GM18526 (cell line): ENCODE results near the gene ADAM19.

Experiments used
- POLR2A ChIP-seq: IDR thresholded peaks from 3 replicates; pipeline ENCODE4 v1.6.1; 2011; ENCODE audit not compliant: insufficient read length; ENCODE audit errors: extremely low read depth

ADAM19 gene

DNA sequence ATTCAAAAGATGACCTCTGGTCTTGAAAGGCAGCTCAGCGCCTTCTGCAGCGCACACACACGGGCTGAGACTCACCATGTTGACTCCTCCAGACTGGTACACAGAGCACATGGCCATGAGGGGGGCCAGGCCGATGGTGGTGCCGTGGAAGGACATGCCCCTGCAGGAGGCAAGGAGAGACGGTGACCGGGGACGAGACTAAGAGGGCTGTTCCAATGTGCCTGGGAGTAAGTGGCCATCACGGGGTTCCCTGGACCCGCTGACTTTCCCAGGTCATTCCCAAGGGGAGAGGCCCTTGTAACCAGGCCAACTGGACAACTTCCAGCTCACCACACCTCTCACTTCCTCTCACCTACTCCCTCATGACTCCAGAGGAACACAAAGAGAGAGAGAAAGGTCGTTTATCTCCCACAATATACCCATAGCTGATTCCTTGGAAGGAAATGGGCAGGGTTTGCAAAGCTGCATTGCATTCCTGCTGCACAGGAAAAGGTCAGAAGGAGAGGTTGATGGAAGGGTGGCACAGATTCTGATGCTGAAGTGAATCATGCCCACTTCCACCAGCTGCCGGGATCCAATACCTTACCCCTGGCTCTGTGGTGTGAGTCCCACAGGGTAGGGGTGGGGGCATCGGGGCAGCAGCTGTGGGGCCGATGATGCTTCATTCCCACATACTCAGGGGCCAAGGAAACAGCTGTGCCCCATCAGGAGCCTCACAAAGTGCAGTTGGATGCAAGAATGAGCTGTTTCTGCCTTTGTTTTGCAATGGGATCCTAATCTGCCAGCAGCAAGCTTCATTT is 68.4 kb downstream of the ADAM19 start:
- TF ChIP-seq POLR2A = no peak

DNA sequence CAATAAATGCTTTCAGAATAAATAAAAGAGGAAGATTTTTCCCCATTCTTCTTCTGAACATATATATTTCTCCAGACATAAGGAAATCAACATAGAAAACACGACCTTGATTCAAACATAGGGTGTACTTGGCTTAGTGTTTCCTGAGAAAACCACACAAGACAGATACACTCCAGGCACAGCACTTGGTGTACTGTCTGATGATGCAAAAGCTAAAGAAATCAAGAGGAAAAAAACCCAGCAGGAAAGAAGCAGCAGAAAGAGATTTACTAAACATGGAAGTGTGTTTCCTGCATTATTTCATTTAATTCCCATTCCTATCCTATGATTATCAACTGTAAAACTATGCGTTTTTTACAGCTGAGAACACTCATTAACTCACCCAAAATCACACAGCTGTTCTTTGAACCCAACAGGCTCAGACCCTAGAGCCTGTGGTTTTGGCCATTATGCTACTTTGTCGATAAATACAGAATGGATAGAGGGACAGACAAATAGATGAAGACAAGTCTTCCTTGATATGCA is 69.4 kb downstream of the ADAM19 start:
- no peak for TF ChIP-seq POLR2A

DNA sequence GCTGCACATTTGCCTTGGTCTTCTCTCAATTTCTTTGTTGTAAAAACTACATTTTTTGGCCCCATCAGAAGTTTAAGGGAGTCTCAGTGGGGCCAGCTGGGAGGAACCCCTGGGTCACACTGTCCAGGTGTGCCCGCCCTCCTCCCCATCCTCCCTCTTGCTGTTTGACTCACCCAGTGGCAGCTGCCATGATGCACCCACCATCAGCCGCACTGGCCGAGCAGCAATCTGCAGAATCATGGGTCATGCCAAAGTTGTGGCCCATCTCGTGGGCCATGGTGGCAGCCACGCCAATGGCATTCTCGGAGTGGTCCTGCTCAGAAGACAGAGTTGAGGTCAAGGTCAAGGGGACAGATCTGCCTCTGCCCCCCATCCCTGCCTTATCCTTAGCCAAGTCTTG is 70.1 kb downstream of the ADAM19 start:
- TF ChIP-seq POLR2A = no peak

DNA sequence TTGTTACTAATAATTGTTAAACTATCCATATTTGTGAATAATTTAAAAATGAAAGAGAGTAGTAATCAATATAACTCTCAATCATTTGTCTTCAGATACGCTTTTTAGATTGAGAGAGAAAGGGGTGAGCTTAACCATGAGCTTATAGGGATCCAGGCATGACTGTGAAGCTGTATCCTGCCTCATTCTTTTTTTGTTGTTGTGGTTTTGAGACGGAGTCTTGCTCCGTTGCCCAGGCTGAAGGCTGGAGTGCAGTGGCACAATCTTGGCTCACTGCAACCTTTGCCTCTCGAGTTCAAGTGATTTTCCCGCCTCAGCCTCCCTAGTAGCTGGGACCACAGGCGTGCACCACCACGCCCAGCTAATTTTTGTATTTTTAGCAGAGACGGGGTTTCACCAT is 71.5 kb downstream of the ADAM19 start:
- TF ChIP-seq POLR2A = no peak

- TF ChIP-seq POLR2A = peak; percentile 9
Measured at GRCh38 chr5:157502143-157502647, 73.4 kb downstream of the ADAM19 start.

- no peak for TF ChIP-seq POLR2A
Measured at GRCh38 chr5:157497875-157498611, 77.5 kb downstream of the ADAM19 start.

DNA sequence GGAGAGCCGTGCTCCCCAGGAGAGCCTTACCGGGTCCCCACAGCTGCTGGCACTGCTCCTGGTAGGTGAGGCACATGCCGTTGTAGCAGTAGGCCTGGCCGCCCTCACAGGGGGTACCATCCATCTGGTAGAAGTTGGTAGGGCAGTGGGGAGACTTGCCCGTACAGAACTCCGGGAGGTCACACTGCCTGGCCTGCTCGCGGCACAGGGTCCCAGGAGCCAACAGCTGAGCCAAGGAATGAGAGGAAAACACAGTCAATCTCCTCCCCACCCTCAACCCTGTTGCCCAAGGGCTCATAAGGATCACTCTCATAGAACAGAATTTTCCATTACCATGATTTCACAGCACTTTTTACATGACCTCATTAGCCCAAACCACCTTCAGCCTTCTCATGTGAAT is 78.7 kb downstream of the ADAM19 start:
- no peak for TF ChIP-seq POLR2A

GRCh38 chr5:157494178-157494832 is 81.3 kb downstream of the ADAM19 start:
- TF ChIP-seq POLR2A = no peak

- no peak for TF ChIP-seq POLR2A
Measured at GRCh38 chr5:157492886-157493285, 82.7 kb downstream of the ADAM19 start.

- no peak for TF ChIP-seq POLR2A
Measured at GRCh38 chr5:157491471-157491995, 84.0 kb downstream of the ADAM19 start.

GRCh38 chr5:157487358-157487757 is 88.2 kb downstream of the ADAM19 start:
- TF ChIP-seq POLR2A = no peak

- TF ChIP-seq POLR2A = no peak
Measured at GRCh38 chr5:157486861-157487260, 88.7 kb downstream of the ADAM19 start.

DNA sequence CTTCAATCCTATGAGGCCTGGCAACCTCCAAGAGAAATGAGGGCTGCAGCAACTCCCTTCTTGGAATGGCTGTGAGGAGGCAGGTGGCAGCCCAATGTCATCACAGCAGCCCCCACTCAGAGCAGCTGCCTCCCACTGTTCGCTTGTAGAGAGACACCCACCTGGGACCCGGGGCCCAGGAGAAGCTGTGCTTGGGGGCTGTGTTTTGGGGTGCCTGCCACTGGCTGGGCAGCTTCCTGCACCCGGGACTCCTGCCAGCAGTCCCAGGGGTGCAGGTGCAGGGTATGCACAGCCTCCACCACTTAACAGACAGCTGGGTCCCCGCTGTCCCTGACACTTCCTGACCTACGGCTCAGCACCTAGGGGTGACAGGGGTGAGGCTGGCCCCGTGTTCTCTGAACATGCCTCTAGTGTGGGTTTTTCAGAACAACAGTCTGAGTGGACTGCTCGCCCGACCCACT is 89.3 kb downstream of the ADAM19 start:
- TF ChIP-seq POLR2A = no peak

DNA sequence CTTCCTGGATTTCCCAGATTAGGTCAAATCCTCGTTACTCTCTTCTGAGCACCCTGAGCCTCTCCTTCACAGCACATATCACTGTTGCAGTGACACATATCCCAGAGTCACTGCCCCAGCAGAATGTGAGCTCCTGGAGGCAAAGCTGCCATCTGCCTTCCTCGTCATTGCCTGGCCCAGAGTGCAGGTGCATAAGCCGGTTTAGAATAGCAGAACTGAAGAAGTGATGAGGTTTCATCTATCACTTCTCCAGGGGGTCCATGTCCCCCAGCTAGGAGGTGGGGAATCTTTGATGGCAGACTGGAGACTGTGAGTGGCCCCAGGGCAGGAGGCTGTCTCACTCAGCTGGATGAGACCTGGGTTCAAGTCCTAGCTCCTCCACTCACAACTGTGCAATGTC is 89.8 kb downstream of the ADAM19 start:
- no peak for TF ChIP-seq POLR2A

DNA sequence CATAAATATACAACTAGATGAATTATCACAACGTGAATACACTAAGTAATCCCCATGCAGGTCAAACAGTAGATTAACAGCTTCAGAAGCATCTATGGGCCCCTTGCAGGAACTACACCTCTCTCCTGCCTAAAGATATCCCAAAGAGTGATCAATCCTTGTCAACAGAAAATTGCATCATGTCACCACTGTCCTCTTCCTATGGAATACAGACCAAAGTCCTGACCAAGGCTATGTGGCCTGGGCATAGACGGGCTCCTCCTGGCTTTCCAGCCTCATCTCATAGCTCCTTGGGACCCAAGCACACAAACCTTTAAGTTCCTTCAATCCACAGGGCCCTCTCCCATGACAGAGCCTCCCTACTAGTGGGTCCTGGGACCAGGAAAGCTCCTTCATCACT is 90.2 kb downstream of the ADAM19 start:
- no peak for TF ChIP-seq POLR2A
